Measurements from ENCODE around the gene PDP2. TPM values are rescaled to one million over a fixed set of nuclear protein-coding genes. Genes with fewer than 3 reads are reported as not detected.

The PDP2 gene
- total RNA-seq, 1 experiment from 2014 or later, result 27.2 TPM

GRCh38 chr16:66906916-66907836 lies 26.9 kb downstream of the PDP2 start:
- TF ChIP-seq CTCF (IDR thresholded peaks at IDR 0.05; ENCODE audit: unreplicated experiment), result no peak
- CTCF ChIA-PET, result no interaction called here
- Mint-ChIP-seq H3K4me3 (ENCODE audit: low read depth, unreplicated experiment) (no peak overlapping the region), H3K9me3 (ENCODE audit: low read depth, unreplicated experiment) (no peaks in the 10 kb centered on the region), H3K4me1 (ENCODE audit: low read depth, unreplicated experiment) (peaks cover 10% of the 10 kb centered on the region), H3K27ac (ENCODE audit: unreplicated experiment) (no peak overlapping the region), H3K36me3 (ENCODE audit: insufficient read depth, unreplicated experiment) (no peaks in the 10 kb centered on the region), H3K27me3 (ENCODE audit: unreplicated experiment) (peaks cover 30% of the 10 kb centered on the region)
- no TSS peak for BruUV-seq (replicated peaks)
- no peak for DNase-seq
- intact Hi-C loops (cut with micrococcal nuclease; ENCODE audit: unreplicated experiment), result no loop called here

GRCh38 chr16:66908116-66908515 lies 27.8 kb downstream of the PDP2 start:
- no peak for TF ChIP-seq CTCF (IDR thresholded peaks at IDR 0.05; ENCODE audit: unreplicated experiment)
- H3K4me3 Mint-ChIP-seq (ENCODE audit: low read depth, unreplicated experiment), result no peak overlapping the region
- H3K27ac Mint-ChIP-seq (ENCODE audit: unreplicated experiment), result no peak overlapping the region
- peaks cover 10% of the 10 kb centered on the region for H3K4me1 Mint-ChIP-seq (ENCODE audit: low read depth, unreplicated experiment)
- BruUV-seq (replicated peaks), result no TSS peak
- H3K27me3 Mint-ChIP-seq (ENCODE audit: unreplicated experiment), result peaks cover 30% of the 10 kb centered on the region
- CTCF ChIA-PET, result no interaction called here
- intact Hi-C loops (cut with micrococcal nuclease; ENCODE audit: unreplicated experiment), result no loop called here
- DNase-seq, result no peak
- no peaks in the 10 kb centered on the region for H3K36me3 Mint-ChIP-seq (ENCODE audit: insufficient read depth, unreplicated experiment)
- no peaks in the 10 kb centered on the region for H3K9me3 Mint-ChIP-seq (ENCODE audit: low read depth, unreplicated experiment)

- no peaks in the 10 kb centered on the region for H3K36me3 Mint-ChIP-seq (ENCODE audit: insufficient read depth, unreplicated experiment)
- H3K4me1 Mint-ChIP-seq (ENCODE audit: low read depth, unreplicated experiment), result peaks cover 10% of the 10 kb centered on the region
- H3K27me3 Mint-ChIP-seq (ENCODE audit: unreplicated experiment), result peaks cover 32% of the 10 kb centered on the region
- H3K9me3 Mint-ChIP-seq (ENCODE audit: low read depth, unreplicated experiment), result no peaks in the 10 kb centered on the region
- BruUV-seq (replicated peaks), result no TSS peak
- H3K4me3 Mint-ChIP-seq (ENCODE audit: low read depth, unreplicated experiment), result no peak overlapping the region
- DNase-seq, result no peak
- TF ChIP-seq CTCF (IDR thresholded peaks at IDR 0.05; ENCODE audit: unreplicated experiment), result no peak
- CTCF ChIA-PET, result interaction anchor here (1.1 kb wide), 1 partner anchor 18 kb away, joined by 4 read pairs; no protein-coding TSS in a partner anchor
- no peak overlapping the region for H3K27ac Mint-ChIP-seq (ENCODE audit: unreplicated experiment)
- intact Hi-C loops (cut with micrococcal nuclease; ENCODE audit: unreplicated experiment), result no loop called here
Observed at GRCh38 chr16:66908762-66909559, 28.6 kb downstream of the PDP2 start.

- Mint-ChIP-seq H3K9me3 (ENCODE audit: low read depth, unreplicated experiment) (no peaks in the 10 kb centered on the region), H3K4me1 (ENCODE audit: low read depth, unreplicated experiment) (peaks cover 10% of the 10 kb centered on the region), H3K27me3 (ENCODE audit: unreplicated experiment) (peaks cover 46% of the 10 kb centered on the region), H3K27ac (ENCODE audit: unreplicated experiment) (no peak overlapping the region), H3K36me3 (ENCODE audit: insufficient read depth, unreplicated experiment) (no peaks in the 10 kb centered on the region), H3K4me3 (ENCODE audit: low read depth, unreplicated experiment) (no peak overlapping the region)
- BruUV-seq (replicated peaks), result no TSS peak
- TF ChIP-seq CTCF (IDR thresholded peaks at IDR 0.05; ENCODE audit: unreplicated experiment), result no peak
- intact Hi-C loops (cut with micrococcal nuclease; ENCODE audit: unreplicated experiment), result no loop called here
- no peak for DNase-seq
- CTCF ChIA-PET, result interaction anchor here (0.7 to 1.3 kb wide), 6 partner anchors 12 to 43 kb away, joined by 3 to 8 read pairs (median 4); no protein-coding TSS in a partner anchor
Observed at GRCh38 chr16:66910175-66910940, 30.0 kb downstream of the PDP2 start.

Measured in Calu3 (cell line).